HCT116 (cell line): Measurements from ENCODE around the gene KLHL34. TPM values are rescaled to one million over a fixed set of nuclear protein-coding genes. Genes with fewer than 3 reads are reported as not detected.

Source experiments
- ATAC-seq: fragments of 200-7000 bp; cut with Tn5 transposase; 2 replicates; pipeline ENCODE4 v1.9.1; 2020; ENCODE audit warnings: mild to moderate bottlenecking, moderate library complexity
- BruUV-seq: library from RNA; stranded (reverse); fragments of 400-500 nt; replicated peaks from 2 replicates; lab custom pipeline; 2021; lab: Mats Ljungman, UMichigan
- CTCF ChIA-PET: fragments of 300-600 bp; sonication (Branson Sonifier 250); formaldehyde crosslinking; loops from one replicate; lab custom pipeline; 2021; ENCODE audit warnings: antibody characterized with exemption; lab: Charles Lee
- POLR2A ChIA-PET: fragments of 300-600, 350-600 bp; sonication (Branson Sonifier 250); formaldehyde crosslinking; loops from one replicate; lab custom pipeline; 2021; ENCODE audit warnings: antibody characterized with exemption; lab: Charles Lee
- RAD21 ChIA-PET, 2 experiments: fragments of 300-600 bp; sonication (Branson Sonifier 250); formaldehyde crosslinking; loops; one replicate each; lab custom pipeline; 2023; ENCODE audit warnings: low total read pairs in 2 of 2; ENCODE audit not compliant: uncharacterized antibody in 2 of 2, unreplicated experiment in 2 of 2, low non-redundant PET in 1 of 2; lab: Charles Lee
- DNase-seq: peaks from one replicate; pipeline ENCODE4 v3.0.0-alpha.2; 2010; ENCODE audit warnings: low read depth, low spot score
- H2AFZ ChIP-seq: fragments of 200-600 bp; shearing (Covaris generic), sonication (generic); 2 replicates; pipeline ENCODE4 v1.6.1; 2017; ENCODE audit warnings: low read depth, mixed run types, mixed read lengths, antibody characterized with exemption, low read length; ENCODE audit not compliant: poor library complexity, severe bottlenecking
- H3K27ac ChIP-seq: 2 replicates; pipeline ENCODE4 v1.5.1; 2012; ENCODE audit warnings: low read depth, low read length
- H3K27me3 ChIP-seq: fragments of 200-600 bp; sonication (generic); 2 replicates; pipeline ENCODE4 v1.6.1; 2016; ENCODE audit warnings: mixed run types, low read length, mixed read lengths; ENCODE audit not compliant: insufficient read depth
- H3K36me3 ChIP-seq, 2 experiments: fragments of 200-500 bp in 1 of 2; fragments of 200-600 bp in 1 of 2; sonication (Bioruptor generic) in 1 of 2; sonication (generic) in 1 of 2; 2 replicates each; pipeline versions ENCODE4 v1.5.1 to v1.6.1; 2014 to 2016; ENCODE audit warnings: low read length in 2 of 2, inconsistent platforms in 1 of 2, mixed read lengths in 1 of 2, mixed run types in 1 of 2; ENCODE audit not compliant: insufficient read depth in 2 of 2, control insufficient read depth in 1 of 2
- H3K4me1 ChIP-seq, 2 experiments: fragments of 200-600 bp in 1 of 2; sonication (generic) in 1 of 2; 2 replicates each; pipeline versions ENCODE4 v1.5.1 to v1.6.1; 2012 to 2017; ENCODE audit warnings: low read length in 2 of 2, inconsistent platforms in 1 of 2, mild to moderate bottlenecking in 1 of 2, mixed read lengths in 1 of 2, mixed run types in 1 of 2, moderate library complexity in 1 of 2; ENCODE audit not compliant: insufficient read depth in 2 of 2, control insufficient read depth in 1 of 2
- H3K4me2 ChIP-seq: fragments of 200-600 bp; sonication (generic); 2 replicates; pipeline ENCODE4 v1.6.1; 2017; ENCODE audit warnings: mixed run types, low read length, mixed read lengths
- H3K4me3 ChIP-seq, 2 experiments: fragments of 200-600 bp in 1 of 2; sonication (generic) in 1 of 2; replicated peaks in 1 of 2; 2 replicates each; pipeline ENCODE4 v1.5.1; 2011 to 2016; ENCODE audit warnings: low read length in 2 of 2, control low read depth in 1 of 2, low read depth in 1 of 2, mild to moderate bottlenecking in 1 of 2, mixed read lengths in 1 of 2, mixed run types in 1 of 2
- H3K79me2 ChIP-seq: fragments of 200-600 bp; sonication (generic); 2 replicates; pipeline ENCODE4 v1.6.1; 2017; ENCODE audit warnings: mild to moderate bottlenecking, mixed run types, low read length, moderate library complexity, mixed read lengths; ENCODE audit not compliant: insufficient read depth
- H3K9ac ChIP-seq: fragments of 200-600 bp; sonication (generic); 2 replicates; pipeline ENCODE4 v1.6.1; 2016; ENCODE audit warnings: low read length, mixed read lengths
- H3K9me2 ChIP-seq: fragments of 200-600 bp; sonication (generic), shearing (Covaris generic); 2 replicates; pipeline ENCODE4 v1.6.1; 2017; ENCODE audit warnings: mixed run types, mild to moderate bottlenecking, moderate library complexity; ENCODE audit not compliant: insufficient read depth
- H3K9me3 ChIP-seq, 2 experiments: fragments of 200-500 bp in 1 of 2; fragments of 200-600 bp in 1 of 2; sonication (Bioruptor generic) in 1 of 2; sonication (generic) in 1 of 2; 2 replicates each; pipeline ENCODE4 v1.6.1; 2014 to 2017; ENCODE audit warnings: low read length in 2 of 2, mixed read lengths in 2 of 2, inconsistent platforms in 1 of 2, low read depth in 1 of 2, mild to moderate bottlenecking in 1 of 2, mixed run types in 1 of 2, moderate library complexity in 1 of 2; ENCODE audit not compliant: control insufficient read depth in 1 of 2, insufficient read depth in 1 of 2
- H4K20me1 ChIP-seq: fragments of 200-600 bp; sonication (generic), shearing (Covaris generic); 2 replicates; pipeline ENCODE4 v1.6.1; 2017; ENCODE audit warnings: mixed run types, mild to moderate bottlenecking, moderate library complexity; ENCODE audit not compliant: insufficient read depth
- CEBPB ChIP-seq: IDR thresholded peaks from 2 replicates; pipeline ENCODE4 v1.6.1; 2012; ENCODE audit warnings: low read depth
- intact Hi-C: fragments of 100-400 bp; cut with micrococcal nuclease; formaldehyde crosslinking; loops from 2 replicates; pipeline ENCODE4 v1.10.0; 2022
- total RNA-seq: library from RNA; stranded (reverse); gene quantifications from one replicate; pipeline ENCODE4 v1.2.1, GENCODE V29; 2021; ENCODE audit not compliant: unreplicated experiment
- TF ChIP-seq, protein P1 (sequence below): IDR thresholded peaks from 2 replicates; pipeline ENCODE4 v1.6.1; 2012
- TF ChIP-seq, protein P2 (sequence below): IDR thresholded peaks from 2 replicates; pipeline ENCODE4 v1.6.1; 2011; ENCODE audit warnings: mild to moderate bottlenecking, low read length, moderate library complexity; ENCODE audit not compliant: insufficient replicate concordance; ENCODE audit errors: extremely low read depth

The KLHL34 gene
- total RNA-seq, 1 experiment from 2014 or later = not detected

GRCh38 chrX:21638311-21638710 lies 19.8 kb downstream of the KLHL34 start:
- H3K4me3 ChIP-seq = no peak overlapping the region
- ChIA-PET CTCF (no interaction called here), POLR2A (no interaction called here), RAD21 (no interaction called here)
- H3K4me1 ChIP-seq = no peaks in the 10 kb centered on the region
- ATAC-seq (no peak), DNase-seq (no peak)
- no peaks in the 10 kb centered on the region for H3K9me2 ChIP-seq
- no TSS peak for BruUV-seq
- no peaks in the 10 kb centered on the region for H3K36me3 ChIP-seq
- no peaks in the 10 kb centered on the region for H3K27me3 ChIP-seq
- no peaks in the 10 kb centered on the region for H3K9me3 ChIP-seq
- H3K9ac ChIP-seq = no peak overlapping the region
- TF ChIP-seq, protein P1, sequence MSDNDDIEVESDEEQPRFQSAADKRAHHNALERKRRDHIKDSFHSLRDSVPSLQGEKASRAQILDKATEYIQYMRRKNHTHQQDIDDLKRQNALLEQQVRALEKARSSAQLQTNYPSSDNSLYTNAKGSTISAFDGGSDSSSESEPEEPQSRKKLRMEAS = no peak
- TF ChIP-seq CEBPB = no peak
- H2AFZ ChIP-seq = no peak overlapping the region
- H4K20me1 ChIP-seq = no peaks in the 10 kb centered on the region
- H3K4me2 ChIP-seq = no peak overlapping the region
- H3K79me2 ChIP-seq = no peaks in the 10 kb centered on the region
- intact Hi-C loops = no loop called here
- H3K27ac ChIP-seq = no peak overlapping the region

GRCh38 chrX:21632027-21632426 lies 26.1 kb downstream of the KLHL34 start:
- Histone ChIP-seq H3K4me3 (no peak overlapping the region), H3K9me2 (no peaks in the 10 kb centered on the region), H3K79me2 (no peaks in the 10 kb centered on the region), H3K9me3 (no peaks in the 10 kb centered on the region), H3K9ac (no peak overlapping the region), H3K27ac (no peak overlapping the region), H3K4me1 (no peaks in the 10 kb centered on the region), H3K4me2 (no peak overlapping the region), H3K36me3 (no peaks in the 10 kb centered on the region), H4K20me1 (no peaks in the 10 kb centered on the region; the same call in 1 of the 2 replicates), H2AFZ (no peak overlapping the region), H3K27me3 (no peaks in the 10 kb centered on the region)
- ATAC-seq = no peak
- CTCF ChIA-PET = no interaction called here
- TF ChIP-seq, protein P2, sequence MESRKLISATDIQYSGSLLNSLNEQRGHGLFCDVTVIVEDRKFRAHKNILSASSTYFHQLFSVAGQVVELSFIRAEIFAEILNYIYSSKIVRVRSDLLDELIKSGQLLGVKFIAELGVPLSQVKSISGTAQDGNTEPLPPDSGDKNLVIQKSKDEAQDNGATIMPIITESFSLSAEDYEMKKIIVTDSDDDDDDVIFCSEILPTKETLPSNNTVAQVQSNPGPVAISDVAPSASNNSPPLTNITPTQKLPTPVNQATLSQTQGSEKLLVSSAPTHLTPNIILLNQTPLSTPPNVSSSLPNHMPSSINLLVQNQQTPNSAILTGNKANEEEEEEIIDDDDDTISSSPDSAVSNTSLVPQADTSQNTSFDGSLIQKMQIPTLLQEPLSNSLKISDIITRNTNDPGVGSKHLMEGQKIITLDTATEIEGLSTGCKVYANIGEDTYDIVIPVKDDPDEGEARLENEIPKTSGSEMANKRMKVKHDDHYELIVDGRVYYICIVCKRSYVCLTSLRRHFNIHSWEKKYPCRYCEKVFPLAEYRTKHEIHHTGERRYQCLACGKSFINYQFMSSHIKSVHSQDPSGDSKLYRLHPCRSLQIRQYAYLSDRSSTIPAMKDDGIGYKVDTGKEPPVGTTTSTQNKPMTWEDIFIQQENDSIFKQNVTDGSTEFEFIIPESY = no peak
- RAD21 ChIA-PET = no interaction called here
- POLR2A ChIA-PET = no interaction called here
- intact Hi-C loops = no loop called here
- no TSS peak for BruUV-seq
- no peak for DNase-seq
